Neural cell (in vitro differentiated cells): ENCODE data around the gene STIM2.

Experiments used
- CTCF ChIP-seq: fragments of 450-650 bp; IDR thresholded peaks from 2 replicates; pipeline ENCODE4 v1.5.1; 2014; ENCODE audit warnings: antibody characterized with exemption, mild to moderate bottlenecking, moderate library complexity; ENCODE audit not compliant: poor library complexity, severe bottlenecking
- EZH2 ChIP-seq: fragments of 200-600, 300-800 bp; shearing (Covaris generic), sonication (generic); IDR thresholded peaks from 2 replicates; pipeline ENCODE4 v1.6.1; 2014; ENCODE audit warnings: antibody characterized with exemption, low read length, borderline replicate concordance, mild to moderate bottlenecking; ENCODE audit not compliant: insufficient read depth, poor library complexity, severe bottlenecking
- POLR2AphosphoS5 ChIP-seq: IDR thresholded peaks from 2 replicates; pipeline ENCODE4 v1.6.1; 2012
- RAD21 ChIP-seq: fragments of 450-650 bp; conservative IDR thresholded peaks from 2 replicates; pipeline ENCODE4 v1.6.1; 2014; ENCODE audit warnings: antibody characterized with exemption, mild to moderate bottlenecking, moderate library complexity
- REST ChIP-seq: IDR thresholded peaks from 2 replicates; pipeline ENCODE4 v1.6.1; 2012; ENCODE audit warnings: borderline replicate concordance
- TAF1 ChIP-seq: IDR thresholded peaks from 2 replicates; pipeline ENCODE4 v1.6.1; 2012; ENCODE audit warnings: low read depth

DNA sequence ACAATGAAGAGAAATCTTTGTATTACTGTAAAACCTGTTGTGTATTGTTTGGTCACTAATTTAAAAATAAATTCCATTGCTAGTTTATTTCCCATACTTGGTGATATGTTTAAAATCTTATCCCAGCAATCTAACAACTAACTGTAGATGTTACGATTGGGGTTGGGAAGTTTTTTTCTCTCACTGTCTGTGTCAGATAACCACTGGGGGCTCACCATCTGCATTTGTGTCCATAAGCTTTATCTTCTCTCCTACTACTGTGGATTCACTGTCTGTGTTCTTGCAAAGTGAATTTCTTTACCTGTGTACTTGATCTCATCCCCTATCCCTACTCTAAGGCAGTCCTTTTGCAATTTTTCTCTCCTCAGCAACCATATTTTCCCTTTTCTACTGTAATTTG lies 81.3 kb downstream of the STIM2 start:
- TF ChIP-seq TAF1 (no peak), CTCF (no peak), POLR2AphosphoS5 (no peak), REST (no peak), RAD21 (no peak), EZH2 (no peak)
